HG02588 (cell line): Measurements from ENCODE around the gene MAGEA2.
"Not testable (repeated sequence)": the region's sequence is repeated elsewhere in the genome, so short reads cannot be mapped to it uniquely, and the experiment has no call there.

Experiments used
- ATAC-seq: cut with Tn5 transposase; IDR thresholded peaks from one replicate; pipeline ENCODE4 v1.9.1; 2021; ENCODE audit warnings: mild to moderate bottlenecking, moderate library complexity; ENCODE audit not compliant: unreplicated experiment

The MAGEA2 gene

GRCh38 chrX:152753686-152754650 is at the start of gene MAGEA2:
Gene MAGEA2, minus strand, starts transcription at chrX:152753842. Its CDS starts 2,479 bp downstream, at chrX:152751363.
- ATAC-seq = not testable (repeated sequence)

GRCh38 chrX:152798945-152799344 is 45.3 kb upstream of the MAGEA2 start:
- ATAC-seq = no peak

GRCh38 chrX:152787062-152787461 is 33.4 kb upstream of the MAGEA2 start:
- ATAC-seq = peak; percentile 67

GRCh38 chrX:152769549-152770289 is 16.1 kb upstream of the MAGEA2 start, which contains the start of gene MAGEA6:
Gene MAGEA6, minus strand, starts transcription at chrX:152769689. Its CDS starts 2,039 bp downstream, at chrX:152767650.
- ATAC-seq = not testable (repeated sequence)

GRCh38 chrX:152766562-152766961 is 12.9 kb upstream of the MAGEA2 start:
- ATAC-seq = not testable (repeated sequence)

- not testable (repeated sequence) for ATAC-seq
Measured at GRCh38 chrX:152761582-152761981, 7.9 kb upstream of the MAGEA2 start.

GRCh38 chrX:152759544-152759943 is 5.9 kb upstream of the MAGEA2 start:
- ATAC-seq = not testable (repeated sequence)

- ATAC-seq = not testable (repeated sequence)
Measured at GRCh38 chrX:152758918-152759317, 5.3 kb upstream of the MAGEA2 start, which contains the start of gene CSAG3. Gene CSAG3, plus strand, starts transcription at chrX:152759218.

- not testable (repeated sequence) for ATAC-seq
Measured at GRCh38 chrX:152754871-152755270, 1.2 kb upstream of the MAGEA2 start.

- ATAC-seq = no peak
Measured at GRCh38 chrX:152738560-152738959, 15.1 kb downstream of the MAGEA2 start.

GRCh38 chrX:152736528-152736927 is 17.1 kb downstream of the MAGEA2 start:
- not testable (repeated sequence) for ATAC-seq

GRCh38 chrX:152735860-152736511 is 17.7 kb downstream of the MAGEA2 start:
- ATAC-seq = no peak

GRCh38 chrX:152735101-152735500 is 18.5 kb downstream of the MAGEA2 start:
- ATAC-seq = no peak

GRCh38 chrX:152734143-152734858 is 19.3 kb downstream of the MAGEA2 start:
- not testable (repeated sequence) for ATAC-seq

- ATAC-seq = no peak
Measured at GRCh38 chrX:152733261-152733975, 20.2 kb downstream of the MAGEA2 start, which contains the start of the genes CSAG1 and MAGEA12. Gene CSAG1, minus strand, starts transcription at chrX:152733721. Its CDS starts 1,261 bp downstream, at chrX:152732460. Gene MAGEA12, plus strand, starts transcription at chrX:152733757. Its CDS starts 2,405 bp downstream, at chrX:152736162.

- ATAC-seq = no peak
Measured at GRCh38 chrX:152725409-152725808, 28.2 kb downstream of the MAGEA2 start.

GRCh38 chrX:152713815-152714787 is 39.5 kb downstream of the MAGEA2 start, which contains the start of gene MAGEA2B:
Gene MAGEA2B, plus strand, starts transcription at chrX:152714628. Its CDS starts 2,479 bp downstream, at chrX:152717107.
- ATAC-seq = not testable (repeated sequence)

GRCh38 chrX:152713195-152713594 is 40.4 kb downstream of the MAGEA2 start:
- ATAC-seq = not testable (repeated sequence)
